GM18508 (cell line): ENCODE results near the gene FAM135A.
"Not testable (repeated sequence)": the region's sequence is repeated elsewhere in the genome, so short reads cannot be mapped to it uniquely, and the experiment has no call there.

ENCODE experiments used
- ATAC-seq: cut with Tn5 transposase; IDR thresholded peaks from one replicate; pipeline ENCODE4 v1.9.1; 2021; ENCODE audit warnings: moderate number of reproducible peaks; ENCODE audit not compliant: insufficient read depth, unreplicated experiment

FAM135A gene

GRCh38 chr6:70530023-70530422 is 116.7 kb downstream of the FAM135A start:
- no peak for ATAC-seq

- ATAC-seq = no peak
Measured at GRCh38 chr6:70531133-70531532, 117.8 kb downstream of the FAM135A start.

- no peak for ATAC-seq
Measured at GRCh38 chr6:70537266-70537665, 124.0 kb downstream of the FAM135A start.

- ATAC-seq = peak; percentile 73
Measured at GRCh38 chr6:70538376-70538775, 125.1 kb downstream of the FAM135A start.

- no peak for ATAC-seq
Measured at GRCh38 chr6:70547313-70547712, 134.0 kb downstream of the FAM135A start.

- ATAC-seq = no peak
Measured at GRCh38 chr6:70547905-70548304, 134.6 kb downstream of the FAM135A start.

- ATAC-seq = no peak
Measured at GRCh38 chr6:70549327-70549726, 136.0 kb downstream of the FAM135A start.

- no peak for ATAC-seq
Measured at GRCh38 chr6:70551566-70551965, 138.3 kb downstream of the FAM135A start.

- ATAC-seq = not testable (repeated sequence)
Measured at GRCh38 chr6:70552286-70552940, 139.1 kb downstream of the FAM135A start.

- ATAC-seq = no peak
Measured at GRCh38 chr6:70552974-70553373, 139.7 kb downstream of the FAM135A start.

GRCh38 chr6:70557998-70558397 is 144.7 kb downstream of the FAM135A start:
- ATAC-seq = no peak

- not testable (repeated sequence) for ATAC-seq
Measured at GRCh38 chr6:70562401-70562800, 149.1 kb downstream of the FAM135A start.

GRCh38 chr6:70563530-70563929 is 150.2 kb downstream of the FAM135A start:
- no peak for ATAC-seq

GRCh38 chr6:70566751-70567382 is 153.6 kb downstream of the FAM135A start, which contains the start of gene SDHAF4:
Gene SDHAF4, plus strand, starts transcription at chr6:70566930. Its CDS starts 11 bp downstream, at chr6:70566941.
- ATAC-seq = peak; percentile 95

GRCh38 chr6:70574643-70575042 is 161.3 kb downstream of the FAM135A start:
- no peak for ATAC-seq

GRCh38 chr6:70575899-70576495 is 162.7 kb downstream of the FAM135A start:
- ATAC-seq = no peak

GRCh38 chr6:70586114-70586513 is 172.8 kb downstream of the FAM135A start:
- ATAC-seq = peak; percentile 61

GRCh38 chr6:70590400-70590799 is 177.1 kb downstream of the FAM135A start:
- ATAC-seq = no peak

- no peak for ATAC-seq
Measured at GRCh38 chr6:70592391-70593117, 179.2 kb downstream of the FAM135A start.

GRCh38 chr6:70593118-70593486 is 179.8 kb downstream of the FAM135A start:
- ATAC-seq = no peak

GRCh38 chr6:70599187-70599586 is 185.9 kb downstream of the FAM135A start:
- ATAC-seq = no peak
